A673 (cell line): ENCODE measurements around the gene SIRT7.

Source experiments
- CTCF ChIP-seq: fragments of 300-800, 200-600 bp; sonication (generic); conservative IDR thresholded peaks from 2 replicates; pipeline ENCODE4 v1.5.1; 2017; ENCODE audit warnings: low read depth, mild to moderate bottlenecking, antibody characterized with exemption, low read length, moderate library complexity, mixed read lengths
- EZH2 ChIP-seq: fragments of 200-600 bp; sonication (generic); IDR thresholded peaks from 2 replicates; pipeline ENCODE4 v1.6.1; 2017; ENCODE audit warnings: borderline replicate concordance, low read depth, mild to moderate bottlenecking, mixed read lengths, antibody characterized with exemption, low read length; ENCODE audit not compliant: poor library complexity, severe bottlenecking

- TF ChIP-seq CTCF (no peak), EZH2 (no peak)
Measured at GRCh38 chr17:81923302-81924260, 5.6 kb upstream of the SIRT7 start.
